Body of pancreas (tissue), 4 donors: Measurements from ENCODE around the gene MXD4. TPM values are rescaled to one million over a fixed set of nuclear protein-coding genes. Genes with fewer than 3 reads are reported as not detected.
A peak's percentile ranks its signal among the peaks of the same experiment; 100 is the strongest.

Experiments used
- ATAC-seq: fragments of 150-250 bp; one replicate; pipeline ENCODE4 v1.9.1; 2016
- DNase-seq, 4 donors: peaks; one replicate each; pipeline ENCODE4 v3.0.0-alpha.2; 2019
- H3K27ac ChIP-seq, 4 donors: fragments of 200-600 bp; sonication (generic); 1 replicate in 3 of 4; 2 replicates in 1 of 4; pipeline versions ENCODE4 v1.5.1 to v1.6.1; 2016 to 2019; ENCODE audit warnings: mild to moderate bottlenecking in 1 of 4, mixed read lengths in 1 of 4, moderate library complexity in 1 of 4
- H3K27me3 ChIP-seq, 2 donors: fragments of 200-600 bp; sonication (generic); one replicate each; pipeline ENCODE4 v1.6.0; 2016; ENCODE audit warnings: mild to moderate bottlenecking in 1 of 2
- H3K36me3 ChIP-seq, 2 donors: fragments of 200-600 bp; sonication (generic); replicated peaks in 1 of 2; 2 replicates each; pipeline ENCODE4 v1.5.1; 2016; ENCODE audit warnings: low read depth in 2 of 2; ENCODE audit not compliant: insufficient read depth in 1 of 2
- H3K4me1 ChIP-seq: fragments of 200-600 bp; sonication (generic); one replicate; pipeline ENCODE4 v1.6.0; 2016
- H3K4me3 ChIP-seq, 2 donors: fragments of 200-600 bp; sonication (generic); 1 replicate in 1 of 2; 2 replicates in 1 of 2; pipeline ENCODE4 v1.5.1; 2016 to 2019
- H3K9me3 ChIP-seq, 3 donors: fragments of 200-600 bp; sonication (generic); 1 replicate in 2 of 3; 2 replicates in 1 of 3; pipeline ENCODE4 v1.5.1; 2016
- CTCF ChIP-seq, 7 experiments: fragments of 450-650 bp in 4 of 7; fragments of 200-600 bp in 3 of 7; sonication (generic) in 3 of 7; IDR thresholded peaks; one replicate each; pipeline ENCODE4 v1.5.1; 2016 to 2019; ENCODE audit warnings: antibody characterized with exemption in 7 of 7
- POLR2A ChIP-seq, 3 donors: fragments of 450-650 bp; IDR thresholded peaks; one replicate each; pipeline ENCODE4 v1.6.1; 2016; ENCODE audit warnings: antibody characterized with exemption in 3 of 3, mild to moderate bottlenecking in 2 of 3
- WGBS, 2 donors: methylation state at CpG; one replicate each; pipeline ENCODE4 v1.1.5; 2017; 5-methylcytosine and 5-hydroxymethylcytosine counted together
- intact Hi-C: fragments of 100-400 bp; cut with DNase I; formaldehyde crosslinking; loops from one replicate; pipeline ENCODE4 v1.15.1; 2023
- total RNA-seq, 2 donors: library from RNA; depleted of rRNA; stranded (reverse); fragments of >200 nt; gene quantifications; one replicate each; pipeline ENCODE4 v1.1.0, GENCODE V29; 2016

Gene MXD4
- total RNA-seq, 2 donors from 2014 or later: 40.7 to 45.5 TPM

DNA sequence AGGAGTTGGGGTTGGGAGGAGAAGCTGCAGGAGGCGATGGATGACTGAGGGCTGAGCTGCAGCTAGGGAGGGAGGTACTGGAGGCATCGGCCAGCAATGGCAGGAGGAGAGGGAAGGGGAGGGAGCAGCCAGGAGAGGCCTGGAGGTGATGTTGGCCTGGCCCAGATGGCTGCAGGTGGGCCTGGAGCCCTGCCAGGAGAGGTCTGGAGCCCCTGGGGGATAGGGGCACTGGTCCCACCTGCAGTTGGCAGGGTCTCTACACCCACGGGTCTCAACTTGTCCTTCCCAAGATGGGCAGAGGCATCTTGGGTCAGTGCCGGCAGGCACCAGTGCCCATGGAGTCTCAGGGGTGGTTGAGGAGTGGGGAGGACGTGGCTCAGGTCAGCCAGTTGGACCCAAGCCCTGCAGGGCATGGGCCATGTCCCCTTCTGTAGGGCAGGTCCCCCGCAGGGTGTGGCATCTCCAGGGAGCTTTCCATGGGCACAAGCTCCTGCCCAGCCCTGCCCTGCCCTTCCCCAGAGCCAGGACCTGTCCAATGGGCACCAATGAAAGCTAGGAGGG lies 2.7 kb upstream of the MXD4 start:
- ATAC-seq (no peak), DNase-seq (peak in 1 of 4 donors; percentile 13)
- Histone ChIP-seq H3K9me3 (no peaks in the 10 kb centered on the region), H3K4me3 (no peak overlapping the region), H3K27me3 (no peaks in the 10 kb centered on the region), H3K4me1 (peaks cover 31% of the 10 kb centered on the region), H3K36me3 (no peaks in the 10 kb centered on the region), H3K27ac (no peak overlapping the region)
- WGBS, 2 donors: 83 to 95% methylated on average over 2 to 6 of the region's 6 CpGs
- no peak for TF ChIP-seq POLR2A (IDR thresholded peaks at IDR 0.05)
- intact Hi-C loops: loop anchor here (10.0 kb wide), 1 partner anchor 160 kb away; no protein-coding TSS in a partner anchor

DNA sequence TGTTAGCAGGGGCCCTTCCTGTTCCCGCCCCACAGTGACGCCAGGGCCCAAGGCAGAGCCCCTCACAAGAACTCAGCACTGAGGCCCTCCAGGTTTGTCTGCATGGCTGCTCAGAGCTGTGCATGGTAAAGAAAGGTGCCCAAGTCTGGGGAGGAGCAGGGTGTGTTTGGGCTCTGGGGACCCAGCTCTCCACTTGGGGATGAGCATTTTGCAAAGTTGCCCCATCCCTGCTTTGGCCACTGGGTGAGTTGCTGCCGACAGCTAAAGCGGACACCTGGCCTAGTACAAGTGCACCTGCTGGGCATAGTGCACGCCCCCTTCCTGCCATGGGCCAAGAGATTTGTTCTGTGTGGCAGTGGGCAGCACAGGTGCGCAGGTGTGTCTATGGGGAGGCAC lies 2.0 kb upstream of the MXD4 start:
- Histone ChIP-seq H3K27me3 (no peaks in the 10 kb centered on the region), H3K27ac (no peak overlapping the region), H3K36me3 (no peaks in the 10 kb centered on the region), H3K9me3 (no peaks in the 10 kb centered on the region), H3K4me1 (peaks cover 38% of the 10 kb centered on the region), H3K4me3 (no peak overlapping the region)
- intact Hi-C loops: loop anchor here (10.0 kb wide), 1 partner anchor 161 kb away; no protein-coding TSS in a partner anchor
- 80% methylated on average over 6 of the region's 6 CpGs; no CpG with 5 or more reads in 1 of the 2 donors for WGBS, 2 donors
- DNase-seq (peak in 1 of 4 donors; percentile 13), ATAC-seq (no peak)
- TF ChIP-seq POLR2A (IDR thresholded peaks at IDR 0.05) (no peak), CTCF (IDR thresholded peaks at IDR 0.05) (no peak)

GRCh38 chr4:2262944-2263250 lies 988 bp upstream of the MXD4 start:
- ATAC-seq: no peak
- H3K36me3 ChIP-seq: no peaks in the 10 kb centered on the region
- WGBS, 2 donors: 47 to 55% methylated on average over 10 to 13 of the region's 13 CpGs
- no peaks in the 10 kb centered on the region for H3K27me3 ChIP-seq
- H3K27ac ChIP-seq: peak overlapping the region; percentile 75 to 91 (median 89)
- TF ChIP-seq POLR2A (IDR thresholded peaks at IDR 0.05): no peak
- no peak for TF ChIP-seq CTCF (IDR thresholded peaks at IDR 0.05)
- peak overlapping the region; percentile 4 to 30 for H3K4me3 ChIP-seq
- intact Hi-C loops: loop anchor here (10.0 kb wide), 1 partner anchor 162 kb away; no protein-coding TSS in a partner anchor
- peaks cover 48% of the 10 kb centered on the region for H3K4me1 ChIP-seq
- DNase-seq: no peak
- no peaks in the 10 kb centered on the region for H3K9me3 ChIP-seq

DNA sequence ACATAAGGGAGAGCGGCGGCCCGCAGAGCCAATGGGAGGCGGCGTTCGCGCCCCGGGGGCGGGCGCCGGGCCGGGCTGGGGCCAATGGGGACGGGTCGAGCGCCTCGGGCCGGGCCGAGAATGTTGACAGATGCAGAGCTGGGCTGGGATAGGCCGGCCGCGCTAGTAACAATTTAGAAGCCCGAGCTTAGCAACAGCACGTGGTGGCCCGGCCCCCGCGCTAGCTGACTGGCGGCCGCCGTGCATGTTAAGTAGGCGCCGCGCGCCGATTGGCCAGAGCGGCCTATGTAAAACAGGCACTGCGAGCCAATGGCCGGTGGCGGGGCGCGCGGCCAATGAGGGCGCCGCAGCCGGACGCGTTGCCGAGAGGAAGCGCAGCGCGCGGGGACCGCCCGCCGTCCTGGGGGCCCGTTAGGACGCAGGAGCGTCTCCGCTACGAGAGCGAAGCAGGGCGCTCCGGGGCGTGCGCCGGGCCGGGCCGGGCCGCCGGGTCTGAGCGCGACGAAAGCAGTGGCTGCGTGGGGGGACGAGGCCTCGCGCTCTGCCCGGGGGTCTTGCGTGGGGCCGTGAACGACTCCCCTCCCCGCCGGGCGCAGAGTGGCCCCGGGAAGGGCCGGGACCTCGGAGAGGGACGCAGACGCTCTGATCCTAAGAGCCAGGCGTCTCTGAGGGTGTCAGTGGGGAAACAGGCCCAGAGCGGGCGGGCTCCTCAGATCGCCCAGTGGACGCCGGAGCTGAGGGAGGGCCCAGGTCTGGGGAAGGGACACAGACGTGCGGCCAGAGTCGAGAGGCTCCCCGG lies 435 bp upstream of the MXD4 start:
- no peaks in the 10 kb centered on the region for H3K27me3 ChIP-seq
- peaks cover 53% of the 10 kb centered on the region for H3K4me1 ChIP-seq
- ATAC-seq (peak; percentile 94), DNase-seq (peak; percentile 99 to 100 (median 100))
- H3K27ac ChIP-seq: peak overlapping the region; percentile 75 to 91 (median 89)
- no peaks in the 10 kb centered on the region for H3K9me3 ChIP-seq
- peak overlapping the region; percentile 4 to 30 for H3K4me3 ChIP-seq
- TF ChIP-seq POLR2A (IDR thresholded peaks at IDR 0.05) (peak; percentile 83 to 87 (median 84)), CTCF (IDR thresholded peaks at IDR 0.05) (no peak)
- H3K36me3 ChIP-seq: no peaks in the 10 kb centered on the region
- WGBS, 2 donors: 0 to 1% methylated on average over 2 to 88 of the region's 98 CpGs
- intact Hi-C loops: loop anchor here (10.0 kb wide), 1 partner anchor 162 kb away; no protein-coding TSS in a partner anchor

- intact Hi-C loops: loop anchor here (10.0 kb wide), 1 partner anchor 164 kb away; no protein-coding TSS in a partner anchor
- Histone ChIP-seq H3K4me1 (peaks cover 61% of the 10 kb centered on the region), H3K27me3 (no peaks in the 10 kb centered on the region), H3K9me3 (no peaks in the 10 kb centered on the region), H3K27ac (peak overlapping the region; percentile 65 to 90 (median 76)), H3K36me3 (no peaks in the 10 kb centered on the region), H3K4me3 (peak overlapping the region; percentile 46 to 92)
- 0% methylated on average over 1 to 56 of the region's 91 CpGs for WGBS, 2 donors
- TF ChIP-seq POLR2A (IDR thresholded peaks at IDR 0.05) (peak in 2 of 3 donors; percentile 13 to 29), CTCF (IDR thresholded peaks at IDR 0.05) (no peak)
- peak; percentile 52 to 67 (median 58) for DNase-seq
- peak; percentile 47 for ATAC-seq
Measured at GRCh38 chr4:2261110-2261852, 628 bp downstream of the MXD4 start.
